Fibroblast of skin of right quadriceps (primary cell): Measurements from ENCODE around the gene SOAT2.
"Not testable (repeated sequence)": the region's sequence is repeated elsewhere in the genome, so short reads cannot be mapped to it uniquely, and the experiment has no call there.

Experiments
- DNase-seq: peaks from one replicate; pipeline ENCODE4 v3.0.0-alpha.2; 2013

Gene SOAT2

GRCh38 chr12:53159195-53159839 is 56.0 kb downstream of the SOAT2 start:
- DNase-seq, result peak; percentile 79

- DNase-seq, result no peak
Observed at GRCh38 chr12:53160000-53160399, 56.7 kb downstream of the SOAT2 start.

GRCh38 chr12:53160673-53161072 is 57.4 kb downstream of the SOAT2 start:
- no peak for DNase-seq

- no peak for DNase-seq
Observed at GRCh38 chr12:53161119-53161911, 58.0 kb downstream of the SOAT2 start.

- not testable (repeated sequence) for DNase-seq
Observed at GRCh38 chr12:53163008-53163407, 59.7 kb downstream of the SOAT2 start.

GRCh38 chr12:53166837-53167236 is 63.6 kb downstream of the SOAT2 start:
- no peak for DNase-seq

GRCh38 chr12:53169644-53170043 is 66.4 kb downstream of the SOAT2 start:
- DNase-seq, result no peak

GRCh38 chr12:53170215-53170614 is 66.9 kb downstream of the SOAT2 start:
- DNase-seq, result no peak

GRCh38 chr12:53170876-53171724 is 67.8 kb downstream of the SOAT2 start:
- no peak for DNase-seq

- DNase-seq, result peak; percentile 40
Observed at GRCh38 chr12:53171725-53172329, 68.5 kb downstream of the SOAT2 start.

- DNase-seq, result peak; percentile 81
Observed at GRCh38 chr12:53172352-53172751, 69.1 kb downstream of the SOAT2 start.

GRCh38 chr12:53173085-53173715 is 69.9 kb downstream of the SOAT2 start:
- DNase-seq, result peak; percentile 42
